HepG2 (cell line): ENCODE results near the gene ISG20. TPM values are rescaled to one million over a fixed set of nuclear protein-coding genes. Genes with fewer than 3 reads are reported as not detected.

Experiments used
- ARID5B ChIP-seq: IDR thresholded peaks from 2 replicates; pipeline ENCODE4 v1.4.0; 2020; ENCODE audit warnings: mild to moderate bottlenecking, missing genetic modification reagents
- GLMP ChIP-seq: sonication (generic); formaldehyde crosslinking; IDR thresholded peaks from 2 replicates; pipeline ENCODE4 v1.9.0; 2021; ENCODE audit warnings: missing genetic modification reagents, mild to moderate bottlenecking, borderline replicate concordance
- HMGXB4 ChIP-seq, 2 experiments: sonication (generic) in 1 of 2; formaldehyde crosslinking in 1 of 2; IDR thresholded peaks; 2 replicates each; pipeline versions ENCODE4 v1.4.0 to v1.6.1; 2018 to 2020; ENCODE audit warnings: missing genetic modification reagents in 2 of 2, borderline replicate concordance in 1 of 2, low read depth in 1 of 2, mild to moderate bottlenecking in 1 of 2, missing biosample characterization in 1 of 2
- ISX ChIP-seq: sonication (generic); formaldehyde crosslinking; conservative IDR thresholded peaks from 2 replicates; pipeline ENCODE4 v1.5.0; 2020; ENCODE audit warnings: missing genetic modification reagents
- NR1H2 ChIP-seq: sonication (generic); formaldehyde crosslinking; IDR thresholded peaks from 2 replicates; pipeline ENCODE4 v1.8.1; 2022; ENCODE audit warnings: low read depth, missing genetic modification reagents, borderline replicate concordance
- PCBP2 ChIP-seq: fragments of 200-400 bp; formaldehyde crosslinking; optimal IDR thresholded peaks from 2 replicates; pipeline ENCODE3; 2018; ENCODE audit warnings: low read length, low read depth; ENCODE audit not compliant: poor library complexity, severe bottlenecking
- POLR2A ChIP-seq, 2 experiments: IDR thresholded peaks; 2 replicates each; pipeline ENCODE4 v1.6.1; 2011; ENCODE audit warnings: low read depth in 2 of 2, low read length in 2 of 2, mild to moderate bottlenecking in 1 of 2, moderate library complexity in 1 of 2; ENCODE audit not compliant: insufficient read depth in 1 of 2
- USF2 ChIP-seq, 2 experiments: sonication (generic) in 1 of 2; formaldehyde crosslinking in 1 of 2; IDR thresholded peaks; 2 replicates each; pipeline versions ENCODE4 v1.5.1 to v1.6.1; 2011 to 2020; ENCODE audit warnings: borderline replicate concordance in 1 of 2, low read depth in 1 of 2, low read length in 1 of 2, mild to moderate bottlenecking in 1 of 2, missing genetic modification reagents in 1 of 2, moderate library complexity in 1 of 2
- ZFX ChIP-seq: sonication (generic); formaldehyde crosslinking; IDR thresholded peaks from 2 replicates; pipeline ENCODE4 v1.4.0; 2020; ENCODE audit warnings: mild to moderate bottlenecking, low read depth, missing genetic modification reagents, moderate library complexity
- ZNF160 ChIP-seq: sonication (generic); formaldehyde crosslinking; IDR thresholded peaks from 2 replicates; pipeline ENCODE4 v1.8.0; 2022; ENCODE audit warnings: mild to moderate bottlenecking, inconsistent platforms, missing genetic modification reagents
- ZNF18 ChIP-seq: sonication (generic); formaldehyde crosslinking; IDR thresholded peaks from 2 replicates; pipeline ENCODE4 v1.8.0; 2022; ENCODE audit warnings: mild to moderate bottlenecking, missing genetic modification reagents; ENCODE audit not compliant: insufficient replicate concordance
- ZNF280B ChIP-seq: sonication (generic); formaldehyde crosslinking; IDR thresholded peaks from 2 replicates; pipeline ENCODE4 v1.5.0; 2020; ENCODE audit warnings: missing genetic modification reagents, mild to moderate bottlenecking, borderline replicate concordance
- ZNF713 ChIP-seq: sonication (generic); formaldehyde crosslinking; IDR thresholded peaks from 2 replicates; pipeline ENCODE4 v1.4.0; 2020; ENCODE audit warnings: mild to moderate bottlenecking, missing genetic modification reagents
- polyA plus RNA-seq, 8 experiments: library from polyadenylated mRNA; depleted of rRNA in 3 of 8; stranded (reverse) in 7 of 8; unstranded in 1 of 8; fragments of >200 nt; fragmentation: Illumina TruSeq in 4 of 8; extraction: Trizol in 4 of 8; gene quantifications; 2 replicates each; pipeline versions ENCODE4 v1.2.1 to v1.2.3, GENCODE V29; 2011 to 2016; ENCODE audit warnings: low read depth in 4 of 8, missing spikeins in 1 of 8, mixed read lengths in 1 of 8; ENCODE audit not compliant: insufficient read depth in 1 of 8
- total RNA-seq, 5 experiments: library from RNA; depleted of rRNA; stranded (reverse); fragments of >200 nt; fragmentation: Illumina TruSeq; extraction: Trizol; gene quantifications; 2 replicates each; pipeline ENCODE4 v1.2.3, GENCODE V29; 2016; ENCODE audit warnings: low read depth in 1 of 5

ISG20 gene
- total and polyA plus RNA-seq, 2 of the 13 experiments (the other 11 are each of a cell fraction or from before 2014, with no cell fraction given): 6.3 to 31.5 TPM

- TF ChIP-seq ZNF280B (CRISPR knock-in tag) (peak; percentile 81), ZNF160 (CRISPR knock-in tag) (0 out of 2 replicates have a peak, but pooled peaks have one; percentile 41), ARID5B (CRISPR knock-in tag) (peak; percentile 51; the same call in 1 of the 2 replicates), USF2 (IDR thresholded peaks at IDR 0.05; ENCODE audit: low read depth, low read length) (no peak), USF2 (CRISPR knock-in tag; IDR thresholded peaks at IDR 0.05; ENCODE audit: borderline replicate concordance) (peak; percentile 38; the same call in 1 of the 2 replicates), NR1H2 (CRISPR knock-in tag) (0 out of 2 replicates have a peak, but pooled peaks have one; percentile 58), ISX (no peak; the same call in 1 of the 2 replicates), GLMP (CRISPR knock-in tag) (no peak), ZNF713 (no peak), PCBP2 (no peak), ZNF18 (CRISPR knock-in tag) (no peak), HMGXB4 (CRISPR knock-in tag; IDR thresholded peaks at IDR 0.05; ENCODE audit: borderline replicate concordance in 1 of 2, low read depth in 1 of 2) (peak in 1 of 2 experiments; percentile 66; a peak in 1 of 4 replicates), ZFX (CRISPR knock-in tag) (peak; percentile 79), POLR2A (IDR thresholded peaks at IDR 0.05; ENCODE audit: insufficient read depth in 1 of 2, low read depth in 2 of 2, low read length in 2 of 2) (peak; percentile 76 to 81)
These were observed 17.6 kb upstream of the ISG20 start, which contains the start of gene AEN (continued) for GRCh38 chr15:88620995-88621772.
